HepG2 (cell line): ENCODE results near the gene NCS1. TPM values are rescaled to one million over a fixed set of nuclear protein-coding genes. Genes with fewer than 3 reads are reported as not detected.

Experiments used
- ATAC-seq: fragments of 200-7000 bp; cut with Tn5 transposase; 3 replicates; pipeline ENCODE4 v1.9.1; 2020; ENCODE audit warnings: mild to moderate bottlenecking, moderate library complexity
- BruUV-seq: library from RNA; stranded (reverse); fragments of 400-500 nt; replicated peaks from 2 replicates; lab custom pipeline; 2021; lab: Mats Ljungman, UMichigan
- CTCF ChIA-PET: fragments of 300-600 bp; formaldehyde crosslinking; extraction: SDS; loops from one replicate; lab custom pipeline; 2021; ENCODE audit warnings: low total read pairs, inconsistent platforms, low intra/inter-chr PET ratio; lab: Yijun Ruan, JAX
- POLR2A ChIA-PET: fragments of 350-600 bp; sonication (Branson Sonifier 250); formaldehyde crosslinking; loops from one replicate; lab custom pipeline; 2020; ENCODE audit warnings: antibody characterized with exemption, inconsistent platforms; lab: Yijun Ruan, JAX
- DNase-seq: peaks from one replicate; pipeline ENCODE4 v3.0.0-alpha.2; 2015; ENCODE audit warnings: low spot score
- FAIRE-seq: peaks from 3 replicates; lab custom pipeline; 2011; peaks lifted over from hg19 to GRCh38; lab: Jason Lieb, UNC
- H2AFZ ChIP-seq: one replicate; pipeline ENCODE4 v1.6.1; 2011; ENCODE audit warnings: low read length, inconsistent platforms
- H3K27ac ChIP-seq: fragments of 300-600 bp; 3 replicates; pipeline ENCODE4 v1.8.0; 2011; ENCODE audit warnings: mixed run types, mild to moderate bottlenecking, mixed read lengths, low read length, inconsistent platforms; ENCODE audit not compliant: insufficient read depth; ENCODE audit errors: extremely low read length
- H3K27me3 ChIP-seq, 2 experiments: fragments of 200-600 bp in 1 of 2; 2 replicates in 1 of 2; 3 replicates in 1 of 2; pipeline versions ENCODE4 v1.6.0 to v1.8.0; 2011; ENCODE audit warnings: low read length in 2 of 2, mild to moderate bottlenecking in 2 of 2, moderate library complexity in 2 of 2, inconsistent platforms in 1 of 2; ENCODE audit not compliant: insufficient read depth in 2 of 2, control insufficient read depth in 1 of 2
- H3K36me3 ChIP-seq, 2 experiments: fragments of 200-600 bp in 1 of 2; replicated peaks in 1 of 2; 2 replicates in 1 of 2; 3 replicates in 1 of 2; pipeline versions ENCODE4 v1.5.1 to v1.8.0; 2011; ENCODE audit warnings: low read length in 2 of 2, inconsistent platforms in 1 of 2; ENCODE audit not compliant: insufficient read depth in 2 of 2, control insufficient read depth in 1 of 2
- H3K4me1 ChIP-seq: 2 replicates; pipeline ENCODE4 v1.5.1; 2012; ENCODE audit warnings: low read length, inconsistent platforms; ENCODE audit not compliant: insufficient read depth
- H3K4me2 ChIP-seq: 2 replicates; pipeline ENCODE4 v1.6.0; 2011; ENCODE audit warnings: low read depth, low read length, inconsistent platforms
- H3K4me3 ChIP-seq, 3 experiments: fragments of 200-600 bp in 1 of 3; sonication (generic), shearing (Covaris generic) in 1 of 3; replicated peaks in 1 of 3; 2 replicates each; pipeline ENCODE4 v1.5.1; 2011 to 2016; ENCODE audit warnings: low read length in 3 of 3, inconsistent platforms in 2 of 3, low read depth in 2 of 3, mild to moderate bottlenecking in 2 of 3, control low read depth in 1 of 3, mixed read lengths in 1 of 3; ENCODE audit not compliant: insufficient read depth in 1 of 3
- H3K79me2 ChIP-seq: one replicate; pipeline ENCODE4 v1.6.1; 2011; ENCODE audit warnings: low read length, inconsistent platforms; ENCODE audit not compliant: insufficient read depth
- H3K9ac ChIP-seq: 2 replicates; pipeline ENCODE4 v1.6.0; 2011; ENCODE audit warnings: mild to moderate bottlenecking, low read depth, low read length, inconsistent platforms; ENCODE audit not compliant: insufficient read depth
- H3K9me3 ChIP-seq: 2 replicates; pipeline ENCODE4 v1.5.1; 2012; ENCODE audit warnings: mild to moderate bottlenecking, low read length
- H4K20me1 ChIP-seq: 2 replicates; pipeline ENCODE4 v1.6.0; 2011; ENCODE audit warnings: inconsistent platforms, mild to moderate bottlenecking, low read length, moderate library complexity; ENCODE audit not compliant: insufficient read depth
- KMT2B ChIP-seq: IDR thresholded peaks from 2 replicates; pipeline ENCODE4 v1.6.1; 2016; ENCODE audit warnings: missing genetic modification reagents, missing compliant biosample characterization
- NR2F6 ChIP-seq, 2 experiments: IDR thresholded peaks; 2 replicates each; pipeline ENCODE4 v1.6.1; 2016; ENCODE audit warnings: antibody characterized with exemption in 1 of 2, mild to moderate bottlenecking in 1 of 2
- TAF15 ChIP-seq: fragments of 200-400 bp; formaldehyde crosslinking; IDR thresholded peaks from one replicate; pipeline ENCODE4 v1.6.1; 2018; ENCODE audit warnings: mild to moderate bottlenecking, low read depth, low read length; ENCODE audit not compliant: poor library complexity, severe bottlenecking
- ZNF510 ChIP-seq: sonication (generic); formaldehyde crosslinking; IDR thresholded peaks from 2 replicates; pipeline ENCODE4 v1.4.0; 2020; ENCODE audit warnings: low read depth, mild to moderate bottlenecking, missing genetic modification reagents
- ZNF572 ChIP-seq: sonication (generic); formaldehyde crosslinking; IDR thresholded peaks from 2 replicates; pipeline ENCODE4 v1.5.1; 2020; ENCODE audit warnings: mild to moderate bottlenecking, missing genetic modification reagents
- ZNF891 ChIP-seq: sonication (generic); formaldehyde crosslinking; IDR thresholded peaks from 2 replicates; pipeline ENCODE4 v1.5.0; 2020; ENCODE audit warnings: mild to moderate bottlenecking, missing genetic modification reagents
- WGBS: methylation state at CpG from one replicate; pipeline ENCODE4 v1.1.6; 2017; ENCODE audit warnings: low lambda C conversion rate; 5-methylcytosine and 5-hydroxymethylcytosine counted together
- in situ Hi-C: cut with HindIII; loops from 2 replicates; pipeline ENCODE4 v1.10.0; 2017; ENCODE audit warnings: low pct_unique_long_range_greater_than_20kb; ENCODE audit not compliant: extremely low pct_ligation_motif_present
- intact Hi-C: fragments of 100-400 bp; cut with micrococcal nuclease; formaldehyde crosslinking; loops from one replicate; pipeline ENCODE4 v1.10.0; 2022; ENCODE audit not compliant: unreplicated experiment
- polyA plus RNA-seq, 8 experiments: library from polyadenylated mRNA; depleted of rRNA in 3 of 8; stranded (reverse) in 7 of 8; unstranded in 1 of 8; fragments of >200 nt; fragmentation: Illumina TruSeq in 4 of 8; extraction: Trizol in 4 of 8; gene quantifications; 2 replicates each; pipeline versions ENCODE4 v1.2.1 to v1.2.3, GENCODE V29; 2011 to 2016; ENCODE audit warnings: low read depth in 4 of 8, missing spikeins in 1 of 8, mixed read lengths in 1 of 8; ENCODE audit not compliant: insufficient read depth in 1 of 8
- total RNA-seq, 5 experiments: library from RNA; depleted of rRNA; stranded (reverse); fragments of >200 nt; fragmentation: Illumina TruSeq; extraction: Trizol; gene quantifications; 2 replicates each; pipeline ENCODE4 v1.2.3, GENCODE V29; 2016; ENCODE audit warnings: low read depth in 1 of 5
- TF ChIP-seq, protein P1 (sequence below): sonication (generic); formaldehyde crosslinking; IDR thresholded peaks from 2 replicates; pipeline ENCODE4 v1.8.1; 2022; ENCODE audit warnings: low read depth, mild to moderate bottlenecking, missing genetic modification reagents

Gene NCS1
- total and polyA plus RNA-seq, 2 of the 13 experiments (the other 11 are each of a cell fraction or from before 2014, with no cell fraction given), result 4.7 to 6.1 TPM

DNA sequence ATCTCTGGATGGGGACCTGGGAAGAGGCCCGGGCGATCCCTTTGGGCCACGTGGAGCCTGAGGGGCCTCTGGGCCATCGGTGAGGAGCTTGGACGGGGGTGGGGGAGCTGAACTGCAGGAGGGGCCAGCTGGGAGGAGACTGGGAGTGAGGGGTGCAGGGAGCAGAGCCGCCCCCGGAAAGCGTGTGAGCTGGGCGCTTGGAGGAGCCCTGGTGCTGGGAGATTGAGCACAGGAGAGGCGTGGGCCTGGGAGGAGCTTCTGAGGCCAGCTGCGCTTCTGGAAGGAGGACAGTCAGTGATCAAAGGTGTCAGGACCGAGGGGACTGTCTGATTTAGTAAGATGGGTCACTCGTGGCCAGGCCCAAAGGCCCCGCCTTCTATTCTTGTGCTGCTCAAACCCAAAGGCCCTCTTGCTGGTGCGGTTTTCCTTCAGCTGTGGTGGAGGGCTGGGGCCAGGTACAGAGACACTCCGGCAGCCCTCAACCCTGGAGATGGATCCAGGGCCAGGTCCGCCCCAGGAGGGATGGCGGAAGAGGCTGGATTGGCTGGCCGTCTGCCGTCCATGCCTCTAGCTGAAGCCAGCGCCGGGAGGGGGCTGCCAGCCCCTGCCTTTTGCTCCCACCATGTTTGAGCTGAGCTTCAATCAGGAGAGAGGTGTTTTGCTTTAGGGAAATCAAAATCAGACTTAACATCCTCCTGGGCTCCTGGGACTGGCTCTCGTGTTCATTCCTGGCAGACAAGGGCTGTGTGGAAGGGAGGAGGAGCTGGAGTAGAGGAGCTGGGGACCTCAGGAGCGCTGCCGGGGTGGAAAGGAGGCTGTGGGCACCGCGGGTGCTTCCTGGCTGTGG lies 21.6 kb downstream of the NCS1 start:
- Histone ChIP-seq H3K4me2 (peak overlapping the region; percentile 59), H3K27ac (no peak overlapping the region), H3K27me3 (no peaks in the 10 kb centered on the region), H3K4me3 (peak overlapping the region in 1 of 3 experiments; percentile 40; a peak in 1 of 6 replicates), H2AFZ (no peak overlapping the region), H4K20me1 (no peaks in the 10 kb centered on the region), H3K79me2 (no peaks in the 10 kb centered on the region), H3K9me3 (no peaks in the 10 kb centered on the region), H3K4me1 (peaks cover 21% of the 10 kb centered on the region), H3K9ac (no peak overlapping the region), H3K36me3 (no peaks in the 10 kb centered on the region)
- no peak for DNase-seq
- 40% methylated on average over 19 of the region's 27 CpGs for WGBS
- ATAC-seq, result peak; percentile 61
- CTCF ChIA-PET, result no interaction called here
- POLR2A ChIA-PET, result no interaction called here
- TF ChIP-seq ZNF510 (CRISPR knock-in tag) (no peak), TAF15 (no peak), KMT2B (CRISPR knock-in tag) (no peak), ZNF891 (CRISPR knock-in tag) (no peak), NR2F6 (IDR thresholded peaks at IDR 0.05) (no peak), NR2F6 (CRISPR knock-in tag; IDR thresholded peaks at IDR 0.05) (no peak), ZNF572 (CRISPR knock-in tag) (no peak)
- TF ChIP-seq, protein P1, sequence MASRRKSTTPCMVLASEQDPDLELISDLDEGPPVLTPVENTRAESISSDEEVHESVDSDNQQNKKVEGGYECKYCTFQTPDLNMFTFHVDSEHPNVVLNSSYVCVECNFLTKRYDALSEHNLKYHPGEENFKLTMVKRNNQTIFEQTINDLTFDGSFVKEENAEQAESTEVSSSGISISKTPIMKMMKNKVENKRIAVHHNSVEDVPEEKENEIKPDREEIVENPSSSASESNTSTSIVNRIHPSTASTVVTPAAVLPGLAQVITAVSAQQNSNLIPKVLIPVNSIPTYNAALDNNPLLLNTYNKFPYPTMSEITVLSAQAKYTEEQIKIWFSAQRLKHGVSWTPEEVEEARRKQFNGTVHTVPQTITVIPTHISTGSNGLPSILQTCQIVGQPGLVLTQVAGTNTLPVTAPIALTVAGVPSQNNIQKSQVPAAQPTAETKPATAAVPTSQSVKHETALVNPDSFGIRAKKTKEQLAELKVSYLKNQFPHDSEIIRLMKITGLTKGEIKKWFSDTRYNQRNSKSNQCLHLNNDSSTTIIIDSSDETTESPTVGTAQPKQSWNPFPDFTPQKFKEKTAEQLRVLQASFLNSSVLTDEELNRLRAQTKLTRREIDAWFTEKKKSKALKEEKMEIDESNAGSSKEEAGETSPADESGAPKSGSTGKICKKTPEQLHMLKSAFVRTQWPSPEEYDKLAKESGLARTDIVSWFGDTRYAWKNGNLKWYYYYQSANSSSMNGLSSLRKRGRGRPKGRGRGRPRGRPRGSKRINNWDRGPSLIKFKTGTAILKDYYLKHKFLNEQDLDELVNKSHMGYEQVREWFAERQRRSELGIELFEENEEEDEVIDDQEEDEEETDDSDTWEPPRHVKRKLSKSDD, result no peak
- FAIRE-seq, result no peak
- intact Hi-C loops (no loop called here), in situ Hi-C loops (no loop called here)
- no TSS peak for BruUV-seq
